ENCODE results near the gene TMCO6.

The TMCO6 gene

GRCh38 chr5:140672455-140673186 lies 33.4 kb downstream of the TMCO6 start:
- no peak for TF ChIP-seq CTCF (IDR thresholded peaks at IDR 0.05; ENCODE audit: insufficient read depth, low read length, poor library complexity, severe bottlenecking)
- TF ChIP-seq EZH2phosphoT487 (conservative IDR thresholded peaks at IDR 0.05; ENCODE audit: low read length), result no peak

GRCh38 chr5:140673187-140673976 lies 34.1 kb downstream of the TMCO6 start, which contains the start of gene DND1:
DND1 (minus strand) TSS chr5:140673576; CDS start chr5:140673542, 34 bp downstream.
- Histone ChIP-seq H3K9me3 (ENCODE audit: insufficient read depth, low read length) (no peaks in the 10 kb centered on the region), H3K27me3 (ENCODE audit: low read length) (no peaks in the 10 kb centered on the region), H3K36me3 (ENCODE audit: low read length) (no peaks in the 10 kb centered on the region), H3F3A (ENCODE audit: insufficient read depth) (no peaks in the 10 kb centered on the region), H2AFZ (ENCODE audit: low read depth, low read length, severe bottlenecking) (no peak within 1 kb of the TSS), H3K9me2 (replicated peaks; ENCODE audit: insufficient read depth, low read length) (no peaks in the 10 kb centered on the region), H4K20me1 (ENCODE audit: low read depth, low read length) (no peaks in the 10 kb centered on the region), H3K27ac (ENCODE audit: low read depth, low read length) (no peak within 1 kb of the TSS), H3K4me3 (ENCODE audit: insufficient read depth, low read length, poor library complexity, severe bottlenecking) (no peak within 1 kb of the TSS), H3K4me2 (ENCODE audit: low read depth, low read length, poor library complexity, severe bottlenecking) (no peak within 1 kb of the TSS), H3K79me2 (ENCODE audit: insufficient read depth, low read length) (no peaks in the 10 kb centered on the region), H3K9ac (ENCODE audit: low read length) (no peak within 1 kb of the TSS)
- no peak for TF ChIP-seq CTCF (IDR thresholded peaks at IDR 0.05; ENCODE audit: insufficient read depth, low read length, poor library complexity, severe bottlenecking)
- TF ChIP-seq EZH2phosphoT487 (conservative IDR thresholded peaks at IDR 0.05; ENCODE audit: low read length), result no peak

More at GRCh38 chr5:140672455-140673186, 33.4 kb downstream of the TMCO6 start:
- Histone ChIP-seq H2AFZ (ENCODE audit: low read depth, low read length, severe bottlenecking) (no peak overlapping the region), H3K79me2 (ENCODE audit: insufficient read depth, low read length) (peaks cover 1% of the 10 kb centered on the region), H3F3A (ENCODE audit: insufficient read depth) (no peaks in the 10 kb centered on the region), H3K4me2 (ENCODE audit: low read depth, low read length, poor library complexity, severe bottlenecking) (no peak overlapping the region), H3K27me3 (ENCODE audit: low read length) (no peaks in the 10 kb centered on the region), H3K27ac (ENCODE audit: low read depth, low read length) (no peak overlapping the region), H3K36me3 (ENCODE audit: low read length) (no peaks in the 10 kb centered on the region), H3K4me3 (ENCODE audit: insufficient read depth, low read length, poor library complexity, severe bottlenecking) (no peak overlapping the region), H4K20me1 (ENCODE audit: low read depth, low read length) (no peaks in the 10 kb centered on the region), H3K9ac (ENCODE audit: low read length) (no peak overlapping the region), H3K9me3 (ENCODE audit: insufficient read depth, low read length) (no peaks in the 10 kb centered on the region), H3K9me2 (replicated peaks; ENCODE audit: insufficient read depth, low read length) (no peaks in the 10 kb centered on the region)

- 0 out of 2 replicates have a peak, but pooled peaks cover 2% of the 10 kb centered on the region for H3K36me3 ChIP-seq (ENCODE audit: low read length)
- H3K9ac ChIP-seq (ENCODE audit: low read length), result no peak overlapping the region
These were observed 35.0 kb downstream of the TMCO6 start for GRCh38 chr5:140674211-140674610.

More at GRCh38 chr5:140674211-140674610, 35.0 kb downstream of the TMCO6 start:
- H3F3A ChIP-seq (ENCODE audit: insufficient read depth), result no peaks in the 10 kb centered on the region
- no peak overlapping the region for H3K4me3 ChIP-seq (ENCODE audit: insufficient read depth, low read length, poor library complexity, severe bottlenecking)
- H3K4me2 ChIP-seq (ENCODE audit: low read depth, low read length, poor library complexity, severe bottlenecking), result no peak overlapping the region
- no peaks in the 10 kb centered on the region for H3K27me3 ChIP-seq (ENCODE audit: low read length)
- TF ChIP-seq CTCF (IDR thresholded peaks at IDR 0.05; ENCODE audit: insufficient read depth, low read length, poor library complexity, severe bottlenecking) (no peak), EZH2phosphoT487 (conservative IDR thresholded peaks at IDR 0.05; ENCODE audit: low read length) (no peak)
- H3K27ac ChIP-seq (ENCODE audit: low read depth, low read length), result no peak overlapping the region
- H3K9me2 ChIP-seq (replicated peaks; ENCODE audit: insufficient read depth, low read length), result no peaks in the 10 kb centered on the region
- no peaks in the 10 kb centered on the region for H3K9me3 ChIP-seq (ENCODE audit: insufficient read depth, low read length)
- no peaks in the 10 kb centered on the region for H4K20me1 ChIP-seq (ENCODE audit: low read depth, low read length)
- no peaks in the 10 kb centered on the region for H3K79me2 ChIP-seq (ENCODE audit: insufficient read depth, low read length)
- H2AFZ ChIP-seq (ENCODE audit: low read depth, low read length, severe bottlenecking), result no peak overlapping the region
